ENCODE results near the gene RTL3.

RTL3 gene

DNA sequence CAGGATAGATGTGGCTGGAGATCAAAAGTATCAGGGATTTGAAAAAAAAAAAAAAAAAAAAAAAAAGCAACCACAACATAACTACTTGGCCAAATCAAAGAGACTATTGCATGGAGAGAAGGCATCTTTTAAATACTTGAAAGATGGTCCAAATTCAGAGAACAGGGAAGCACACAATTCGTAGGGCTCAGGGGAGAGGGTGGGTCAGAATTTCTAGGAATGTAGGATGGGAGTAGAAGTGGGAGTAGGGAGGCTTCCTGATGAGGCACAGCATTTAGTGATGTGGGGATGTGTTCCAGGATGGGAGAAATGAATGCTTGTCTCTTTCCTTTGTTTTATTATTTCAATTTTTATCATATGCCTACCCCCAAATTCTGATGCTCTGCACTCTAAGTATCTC lies 36.3 kb downstream of the RTL3 start:
- H3K4me1 ChIP-seq (ENCODE audit: control insufficient read depth, insufficient read depth, low read length), result no peaks in the 10 kb centered on the region
- no peak overlapping the region for H3K27ac ChIP-seq (ENCODE audit: low read length)
- peaks cover 0 to 2% of the 10 kb centered on the region in 2 donors for H3K27me3 ChIP-seq (ENCODE audit: control insufficient read depth in 1 of 2, insufficient read depth in 2 of 2, low read length in 2 of 2)
- no peaks in the 10 kb centered on the region for H3K36me3 ChIP-seq (ENCODE audit: control insufficient read depth in 2 of 2, insufficient read depth in 2 of 2, low read length in 2 of 2)
- H3K9me3 ChIP-seq (ENCODE audit: control insufficient read depth in 2 of 2, low read length in 2 of 2), result no peaks in the 10 kb centered on the region
- H3K9ac ChIP-seq (ENCODE audit: low read length in 2 of 2), result no peak overlapping the region
- no peak overlapping the region for H3K4me3 ChIP-seq (ENCODE audit: low read length in 2 of 2)

DNA sequence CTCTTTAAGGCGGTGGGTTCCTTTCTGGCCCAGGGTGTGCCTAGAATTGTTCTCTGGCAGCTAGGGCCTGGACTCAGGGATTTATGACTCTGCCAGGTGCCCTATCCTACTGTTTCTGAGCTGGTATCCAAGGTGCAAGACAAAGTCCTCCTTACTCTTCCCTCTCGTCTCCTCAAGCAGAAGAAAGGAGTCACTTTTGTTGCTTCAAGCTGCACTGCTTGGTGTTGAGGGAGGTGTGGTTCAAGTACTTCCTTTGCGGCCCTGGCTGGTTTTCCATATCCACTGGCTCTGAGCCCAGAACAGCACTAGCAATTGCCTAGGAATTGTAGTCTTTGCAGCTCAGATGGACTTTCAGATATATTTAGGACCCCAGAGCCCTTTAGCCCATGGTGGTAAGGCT lies 39.3 kb downstream of the RTL3 start:
- Histone ChIP-seq H3K4me3 (ENCODE audit: low read length in 2 of 2) (no peak overlapping the region), H3K9me3 (ENCODE audit: control insufficient read depth in 2 of 2, low read length in 2 of 2) (no peaks in the 10 kb centered on the region), H3K9ac (ENCODE audit: low read length in 2 of 2) (no peak overlapping the region), H3K36me3 (ENCODE audit: control insufficient read depth in 2 of 2, insufficient read depth in 2 of 2, low read length in 2 of 2) (no peaks in the 10 kb centered on the region), H3K4me1 (ENCODE audit: control insufficient read depth, insufficient read depth, low read length) (no peaks in the 10 kb centered on the region), H3K27me3 (ENCODE audit: control insufficient read depth in 1 of 2, insufficient read depth in 2 of 2, low read length in 2 of 2) (peaks cover 0 to 2% of the 10 kb centered on the region in 2 donors), H3K27ac (ENCODE audit: low read length) (no peak overlapping the region)

GRCh38 chrX:78618987-78619386 lies 40.1 kb downstream of the RTL3 start:
- no peaks in the 10 kb centered on the region for H3K9me3 ChIP-seq (ENCODE audit: control insufficient read depth in 2 of 2, low read length in 2 of 2)
- H3K4me1 ChIP-seq (ENCODE audit: control insufficient read depth, insufficient read depth, low read length), result no peaks in the 10 kb centered on the region
- peaks cover 0 to 2% of the 10 kb centered on the region in 2 donors for H3K27me3 ChIP-seq (ENCODE audit: control insufficient read depth in 1 of 2, insufficient read depth in 2 of 2, low read length in 2 of 2)
- no peak overlapping the region for H3K27ac ChIP-seq (ENCODE audit: low read length)
- no peaks in the 10 kb centered on the region for H3K36me3 ChIP-seq (ENCODE audit: control insufficient read depth in 2 of 2, insufficient read depth in 2 of 2, low read length in 2 of 2)
- H3K4me3 ChIP-seq (ENCODE audit: low read length in 2 of 2), result no peak overlapping the region
- H3K9ac ChIP-seq (ENCODE audit: low read length in 2 of 2), result no peak overlapping the region

DNA sequence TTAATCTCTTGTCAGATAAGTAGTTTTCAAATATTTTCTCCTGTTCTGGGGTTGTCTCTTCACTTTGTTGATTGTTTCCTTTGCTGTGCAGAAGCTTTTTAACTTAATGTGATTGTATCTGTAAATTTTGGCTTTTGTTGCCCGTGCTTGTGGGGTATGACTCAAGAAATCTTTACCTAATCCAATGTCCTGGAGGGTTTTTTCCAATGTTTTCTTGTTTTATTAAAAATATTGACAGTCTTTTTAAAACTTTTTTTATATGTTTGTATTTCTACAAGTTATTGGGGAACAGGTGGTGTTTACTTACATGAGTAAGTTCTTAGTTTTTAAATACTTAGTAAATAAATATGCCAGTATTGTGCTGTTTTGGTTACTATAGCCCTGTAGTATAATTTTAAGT lies 44.9 kb downstream of the RTL3 start:
- H3K4me3 ChIP-seq (ENCODE audit: low read length in 2 of 2), result no peak overlapping the region
- no peaks in the 10 kb centered on the region for H3K36me3 ChIP-seq (ENCODE audit: control insufficient read depth in 2 of 2, insufficient read depth in 2 of 2, low read length in 2 of 2)
- no peaks in the 10 kb centered on the region for H3K9me3 ChIP-seq (ENCODE audit: control insufficient read depth in 2 of 2, low read length in 2 of 2)

More for the DNA sequence above, 44.9 kb downstream of the RTL3 start:
- Histone ChIP-seq H3K27ac (ENCODE audit: low read length) (no peak overlapping the region), H3K27me3 (ENCODE audit: control insufficient read depth in 1 of 2, insufficient read depth in 2 of 2, low read length in 2 of 2) (no peaks in the 10 kb centered on the region), H3K9ac (ENCODE audit: low read length in 2 of 2) (no peak overlapping the region), H3K4me1 (ENCODE audit: control insufficient read depth, insufficient read depth, low read length) (no peaks in the 10 kb centered on the region)
